ENCODE measurements around the gene NCK2. TPM values are rescaled to one million over a fixed set of nuclear protein-coding genes. Genes with fewer than 3 reads are reported as not detected.
A peak's percentile ranks its signal among the peaks of the same experiment; 100 is the strongest.

NCK2 gene
- total and polyA plus RNA-seq, 12 donors: 18.5 to 45.1 (median 29.0) TPM

DNA sequence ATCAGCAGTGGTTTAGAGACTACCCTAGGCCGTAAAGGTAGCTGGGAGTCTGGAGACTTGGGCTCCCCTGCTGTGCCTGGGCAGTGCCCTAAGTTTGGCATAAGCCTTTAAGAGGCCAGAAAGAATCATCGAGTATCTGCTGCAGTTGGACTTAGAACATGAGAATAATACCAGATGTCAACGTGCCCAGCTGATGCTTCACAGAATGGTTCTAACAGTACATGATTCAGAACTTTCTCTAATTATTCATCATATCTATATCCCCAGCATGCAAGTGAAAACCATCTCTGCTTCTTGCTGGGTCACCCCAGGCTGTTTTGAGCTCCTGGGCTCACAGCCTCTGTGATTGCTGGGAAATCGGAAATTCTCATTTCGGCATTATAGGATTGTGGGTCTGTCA is 118.1 kb downstream of the NCK2 start:
- Histone ChIP-seq H3K27me3 (no peaks in the 10 kb centered on the region), H3K27ac (no peak overlapping the region), H3K9me3 (no peaks in the 10 kb centered on the region), H3K4me3 (no peak overlapping the region), H3K36me3 (peaks cover 0 to 14% (median 0%) of the 10 kb centered on the region in 9 donors), H3K4me1 (peaks cover 5 to 60% (median 32%) of the 10 kb centered on the region in 9 donors)
- TF ChIP-seq, protein P1, sequence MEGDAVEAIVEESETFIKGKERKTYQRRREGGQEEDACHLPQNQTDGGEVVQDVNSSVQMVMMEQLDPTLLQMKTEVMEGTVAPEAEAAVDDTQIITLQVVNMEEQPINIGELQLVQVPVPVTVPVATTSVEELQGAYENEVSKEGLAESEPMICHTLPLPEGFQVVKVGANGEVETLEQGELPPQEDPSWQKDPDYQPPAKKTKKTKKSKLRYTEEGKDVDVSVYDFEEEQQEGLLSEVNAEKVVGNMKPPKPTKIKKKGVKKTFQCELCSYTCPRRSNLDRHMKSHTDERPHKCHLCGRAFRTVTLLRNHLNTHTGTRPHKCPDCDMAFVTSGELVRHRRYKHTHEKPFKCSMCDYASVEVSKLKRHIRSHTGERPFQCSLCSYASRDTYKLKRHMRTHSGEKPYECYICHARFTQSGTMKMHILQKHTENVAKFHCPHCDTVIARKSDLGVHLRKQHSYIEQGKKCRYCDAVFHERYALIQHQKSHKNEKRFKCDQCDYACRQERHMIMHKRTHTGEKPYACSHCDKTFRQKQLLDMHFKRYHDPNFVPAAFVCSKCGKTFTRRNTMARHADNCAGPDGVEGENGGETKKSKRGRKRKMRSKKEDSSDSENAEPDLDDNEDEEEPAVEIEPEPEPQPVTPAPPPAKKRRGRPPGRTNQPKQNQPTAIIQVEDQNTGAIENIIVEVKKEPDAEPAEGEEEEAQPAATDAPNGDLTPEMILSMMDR (IDR thresholded peaks at IDR 0.05): no peak
- intact Hi-C loops (cut with DNase I): no loop called here
- WGBS, 2 donors: 83 to 88% methylated on average over 5 of the region's 5 CpGs
- ATAC-seq (no peak), DNase-seq (no peak)

DNA sequence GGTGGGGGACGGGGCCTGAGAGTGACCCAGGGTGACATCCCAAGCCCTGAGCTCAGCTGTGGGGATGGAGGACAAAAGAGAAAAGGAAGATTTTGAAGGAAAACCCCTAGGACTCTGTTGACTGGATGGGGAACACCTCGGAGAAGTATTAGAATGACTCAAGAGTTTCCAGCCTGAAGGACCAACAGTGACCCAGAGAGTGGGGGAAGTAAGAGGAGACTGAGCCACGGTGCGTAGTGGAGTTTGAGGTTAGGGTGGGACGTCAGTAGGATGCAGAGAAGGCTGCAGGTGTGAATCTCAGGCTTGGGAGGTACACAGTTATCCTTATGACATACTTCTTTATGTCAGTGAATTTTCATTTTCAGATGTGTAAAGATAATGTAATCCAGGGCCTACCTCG is 119.5 kb downstream of the NCK2 start:
- Histone ChIP-seq H3K9me3 (no peaks in the 10 kb centered on the region), H3K4me3 (no peak overlapping the region), H3K27me3 (no peaks in the 10 kb centered on the region), H3K27ac (no peak overlapping the region), H3K36me3 (peaks cover 0 to 5% (median 0%) of the 10 kb centered on the region in 9 donors), H3K4me1 (peaks cover 7 to 64% (median 38%) of the 10 kb centered on the region in 9 donors)
- TF ChIP-seq, protein P1 (IDR thresholded peaks at IDR 0.05): no peak
- DNase-seq (no peak), ATAC-seq (no peak)
- intact Hi-C loops (cut with DNase I): no loop called here
- 86 to 89% methylated on average over 6 of the region's 6 CpGs for WGBS, 2 donors

DNA sequence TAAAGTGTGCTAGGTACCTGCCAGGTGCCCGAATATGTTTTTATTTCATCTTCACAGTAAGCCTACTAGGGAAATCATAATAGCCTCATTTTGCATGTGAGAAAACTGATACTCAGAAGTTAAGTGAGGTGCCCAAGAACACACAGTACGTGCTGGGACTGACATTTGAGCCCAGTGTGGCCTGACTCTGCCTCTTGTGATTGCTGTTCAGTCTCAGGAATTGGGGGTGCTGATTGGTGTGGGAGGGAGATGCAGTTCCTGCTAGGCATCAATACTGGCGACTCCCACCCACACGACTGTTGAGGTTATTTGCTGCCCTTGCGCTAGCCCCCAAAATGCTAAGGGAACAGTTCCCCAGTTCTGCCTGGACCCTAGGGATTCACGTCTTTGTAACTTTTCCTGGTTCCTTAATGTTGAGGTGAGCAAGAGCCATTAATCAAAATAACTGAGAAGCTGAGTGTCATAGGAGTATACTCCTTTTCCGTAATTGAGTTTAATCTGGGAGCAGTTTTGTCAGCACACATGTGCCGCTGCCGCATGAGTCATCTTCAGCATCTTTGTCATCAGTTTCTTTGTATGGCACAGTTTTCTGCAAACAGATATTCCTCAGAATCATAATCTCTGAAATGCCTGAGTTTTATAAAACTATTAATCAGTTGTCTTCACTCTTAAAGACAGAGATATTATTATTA is 120.7 kb downstream of the NCK2 start:
- ATAC-seq (no peak), DNase-seq (no peak)
- Histone ChIP-seq H3K4me3 (no peak overlapping the region), H3K27me3 (no peaks in the 10 kb centered on the region), H3K4me1 (peaks cover 7 to 66% (median 38%) of the 10 kb centered on the region in 9 donors), H3K27ac (peak overlapping the region in 1 of 10 donors; percentile 3), H3K9me3 (no peaks in the 10 kb centered on the region), H3K36me3 (peaks cover 0 to 5% (median 0%) of the 10 kb centered on the region in 9 donors)
- intact Hi-C loops (cut with DNase I): no loop called here
- WGBS, 2 donors: 90 to 91% methylated on average over 9 of the region's 9 CpGs
- TF ChIP-seq, protein P1 (IDR thresholded peaks at IDR 0.05): no peak

DNA sequence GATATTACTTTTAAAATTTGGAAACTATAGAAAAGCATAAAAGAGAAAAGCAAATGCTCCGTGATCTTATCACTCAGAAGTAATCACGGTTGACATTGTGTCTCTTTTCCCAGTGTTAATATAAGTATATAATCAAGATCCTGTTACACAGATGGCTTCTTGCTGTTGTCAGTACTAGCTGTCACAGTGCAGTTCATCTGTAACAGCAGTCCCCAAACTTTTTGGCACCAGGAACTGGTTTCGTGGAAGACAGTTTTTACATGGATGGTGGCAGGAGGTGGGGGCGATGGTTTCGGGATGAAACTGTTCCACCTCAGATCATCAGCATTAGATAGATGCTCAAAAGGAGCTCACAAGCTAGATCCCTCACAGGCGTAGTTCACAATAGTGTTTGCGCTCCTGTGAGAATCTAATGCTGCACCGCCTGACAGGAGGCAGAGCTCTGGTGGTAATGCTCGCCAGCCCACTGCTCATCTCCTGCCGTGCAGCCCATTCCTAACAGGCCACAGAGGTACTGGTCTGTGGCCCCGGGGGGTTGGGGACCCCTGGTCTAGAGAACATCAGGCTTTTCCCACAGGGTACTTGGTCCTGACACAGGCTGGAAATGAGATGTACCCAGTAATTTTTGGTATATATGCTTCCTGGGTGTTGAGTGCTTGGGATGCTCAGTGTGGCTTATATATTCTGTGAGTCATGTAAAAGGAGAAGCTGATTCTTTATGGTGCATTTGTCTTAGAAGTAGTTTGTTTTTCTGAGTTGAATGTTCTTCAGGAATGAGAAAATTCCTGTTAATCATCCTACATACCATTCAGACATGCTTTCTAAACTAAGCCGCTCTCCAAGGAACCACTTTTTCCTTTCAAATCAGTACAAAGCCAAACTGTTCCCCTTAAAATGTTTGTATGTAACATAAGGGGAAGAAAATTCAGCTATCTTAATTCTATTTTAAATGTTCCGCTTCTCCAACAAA is 121.8 kb downstream of the NCK2 start:
- H3K4me1 ChIP-seq: peaks cover 7 to 65% (median 38%) of the 10 kb centered on the region in 9 donors

More for the DNA sequence above, 121.8 kb downstream of the NCK2 start:
- Histone ChIP-seq H3K36me3 (peaks cover 0 to 10% (median 0%) of the 10 kb centered on the region in 9 donors), H3K9me3 (no peaks in the 10 kb centered on the region), H3K4me3 (no peak overlapping the region), H3K27ac (no peak overlapping the region), H3K27me3 (no peaks in the 10 kb centered on the region)
- TF ChIP-seq, protein P1 (IDR thresholded peaks at IDR 0.05): no peak
- intact Hi-C loops (cut with DNase I): no loop called here
- ATAC-seq: no peak
- WGBS, 2 donors: 77% methylated on average over 13 of the region's 13 CpGs
- no peak for DNase-seq

All from heart right ventricle (tissue), 16 donors.